ENCODE data around the gene CHMP6.

GRCh38 chr17:80945736-80946135, 45.9 kb upstream of the CHMP6 start:
- TF ChIP-seq REST (IDR thresholded peaks at IDR 0.05), result no peak
- no peak for TF ChIP-seq CTCF (IDR thresholded peaks at IDR 0.05; ENCODE audit: low read depth, low read length, missing input control)
- no peak for TF ChIP-seq RXRA (IDR thresholded peaks at IDR 0.05)
- no peak for TF ChIP-seq JUND (IDR thresholded peaks at IDR 0.05)

Measured in liver (tissue), 3 donors.